Stomach (tissue), 4 donors: ENCODE results near the gene BTBD9.

ENCODE experiments used
- CTCF ChIP-seq, 7 experiments: fragments of 450-650 bp in 4 of 7; fragments of 200-600 bp in 3 of 7; sonication (generic) in 3 of 7; IDR thresholded peaks; one replicate each; pipeline ENCODE4 v1.5.1; 2016 to 2019; ENCODE audit warnings: antibody characterized with exemption in 7 of 7, control low read depth in 2 of 7, mild to moderate bottlenecking in 1 of 7
- EP300 ChIP-seq: sonication (generic); formaldehyde crosslinking; IDR thresholded peaks from one replicate; pipeline ENCODE4 v1.6.1; 2017; ENCODE audit warnings: antibody characterized with exemption
- POLR2A ChIP-seq, 4 donors: fragments of 450-650 bp; IDR thresholded peaks; one replicate each; pipeline ENCODE4 v1.6.1; 2016; ENCODE audit warnings: antibody characterized with exemption in 4 of 4, control low read depth in 2 of 4, mild to moderate bottlenecking in 1 of 4, moderate library complexity in 1 of 4

- TF ChIP-seq CTCF (IDR thresholded peaks at IDR 0.05) (no peak), EP300 (no peak), POLR2A (IDR thresholded peaks at IDR 0.05) (no peak)
Observed at GRCh38 chr6:38162493-38163185, 477.1 kb downstream of the BTBD9 start.
